ENCODE data around the gene STK33. TPM values are rescaled to one million over a fixed set of nuclear protein-coding genes. Genes with fewer than 3 reads are reported as not detected.

Gene STK33
- total RNA-seq, 1 experiment from 2014 or later, result 10.9 TPM

DNA sequence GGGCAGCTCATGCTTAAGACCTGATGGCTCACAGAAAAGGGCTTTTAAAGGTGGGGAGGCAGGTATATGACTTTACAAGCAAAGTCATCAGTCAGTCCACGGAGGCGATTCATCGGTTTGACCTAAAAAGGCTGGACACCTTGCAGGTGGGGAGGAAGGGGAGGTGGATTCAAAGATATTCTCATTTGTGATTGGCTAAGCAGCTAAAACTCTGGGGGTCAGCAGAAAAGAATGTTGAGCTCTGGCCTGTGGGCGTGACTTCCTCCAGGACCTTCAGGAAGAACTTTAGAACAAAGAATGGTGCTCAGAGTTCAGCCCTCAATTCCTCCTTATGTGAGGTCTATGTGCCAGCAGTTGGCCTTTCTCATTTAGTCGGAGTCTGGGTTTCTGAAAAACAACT is 252.0 kb downstream of the STK33 start:
- Histone ChIP-seq H2AFZ (ENCODE audit: low read depth, low read length, poor library complexity, severe bottlenecking) (no peak overlapping the region), H3K4me1 (ENCODE audit: control insufficient read depth in 1 of 2, insufficient read depth in 2 of 2, low read length in 2 of 2) (peaks cover 0 to 17% of the 10 kb centered on the region in 2 experiments; a peak in 2 of 4 replicates), H4K20me1 (ENCODE audit: insufficient read depth) (no peaks in the 10 kb centered on the region), H3K9me3 (ENCODE audit: control insufficient read depth in 1 of 2, insufficient read depth in 1 of 2, low read depth in 1 of 2, low read length in 2 of 2) (no peaks in the 10 kb centered on the region), H3K27me3 (ENCODE audit: insufficient read depth, low read length) (no peaks in the 10 kb centered on the region), H3K4me3 (replicated peaks in 1 of 2; ENCODE audit: low read depth in 1 of 2, low read length in 2 of 2) (no peak overlapping the region), H3K27ac (ENCODE audit: low read depth, low read length) (no peak overlapping the region), H3K36me3 (ENCODE audit: control insufficient read depth in 1 of 2, insufficient read depth in 2 of 2, low read length in 2 of 2) (no peaks in the 10 kb centered on the region), H3K4me2 (ENCODE audit: low read length) (0 out of 2 replicates have a peak overlapping the region, but pooled peaks have one; percentile 2), H3K79me2 (ENCODE audit: insufficient read depth, low read length) (no peaks in the 10 kb centered on the region), H3K9ac (ENCODE audit: low read length) (no peak overlapping the region), H3K9me2 (ENCODE audit: insufficient read depth) (no peaks in the 10 kb centered on the region)
- no peak for ATAC-seq
- intact Hi-C loops (cut with micrococcal nuclease), result no loop called here
- DNase-seq (ENCODE audit: low read depth, low spot score), result no peak
- RAD21 ChIA-PET (ENCODE audit: low non-redundant PET in 1 of 2, low total read pairs in 2 of 2, uncharacterized antibody in 2 of 2, unreplicated experiment in 2 of 2), result no interaction called here
- TF ChIP-seq CBX3 (IDR thresholded peaks at IDR 0.05; ENCODE audit: low read depth) (no peak), FOSL1 (IDR thresholded peaks at IDR 0.05; ENCODE audit: low read depth) (no peak), SRF (IDR thresholded peaks at IDR 0.05; ENCODE audit: low read depth) (no peak), POLR2A (IDR thresholded peaks at IDR 0.05; ENCODE audit: borderline replicate concordance, extremely low read depth, insufficient read depth, insufficient read length) (no peak), ZFX (IDR thresholded peaks at IDR 0.05) (no peak), RAD21 (IDR thresholded peaks at IDR 0.05; ENCODE audit: low read depth) (no peak), SP1 (IDR thresholded peaks at IDR 0.05; ENCODE audit: low read depth) (no peak), ZBTB33 (IDR thresholded peaks at IDR 0.05; ENCODE audit: extremely low read depth, insufficient replicate concordance, low read length) (no peak), REST (IDR thresholded peaks at IDR 0.05; ENCODE audit: low read depth) (no peak), CEBPB (IDR thresholded peaks at IDR 0.05; ENCODE audit: low read depth) (no peak)
- POLR2A ChIA-PET, result no interaction called here
- CTCF ChIA-PET, result no interaction called here
- no TSS peak for BruUV-seq (replicated peaks)

Other genes with a start within 250 kb of the STK33 start
- 24.8 TPM for gene TRIM66, start 88.4 kb upstream of the STK33 start, total RNA-seq (2021; ENCODE audit: unreplicated experiment)
- gene RPL27A, start 88.6 kb upstream of the STK33 start, total RNA-seq (2021; ENCODE audit: unreplicated experiment), result 1,055 TPM